Small intestine (tissue), 7 donors: ENCODE results near the gene CBX1. TPM values are rescaled to one million over a fixed set of nuclear protein-coding genes. Genes with fewer than 3 reads are reported as not detected.
"Not testable (repeated sequence)": the region's sequence is repeated elsewhere in the genome, so short reads cannot be mapped to it uniquely, and the experiment has no call there.

Experiments used
- DNase-seq, 2 donors: peaks; one replicate each; pipeline versions ENCODE4 v3.0.0 to v3.0.0-alpha.2; 2013
- FAIRE-seq: peaks from 2 replicates; lab custom pipeline; 2012; peaks lifted over from hg19 to GRCh38; lab: Jason Lieb, UNC
- H3K27ac ChIP-seq, 3 donors: one replicate each; pipeline ENCODE4 v1.5.1; 2013; ENCODE audit warnings: low read length in 2 of 3, mild to moderate bottlenecking in 2 of 3, control low read depth in 1 of 3, inconsistent platforms in 1 of 3, low read depth in 1 of 3, moderate library complexity in 1 of 3
- H3K27me3 ChIP-seq, 3 donors: one replicate each; pipeline ENCODE4 v1.6.1; 2013; ENCODE audit warnings: low read length in 3 of 3, inconsistent platforms in 1 of 3; ENCODE audit not compliant: control insufficient read depth in 3 of 3, insufficient read depth in 3 of 3
- H3K36me3 ChIP-seq, 3 donors: one replicate each; pipeline ENCODE4 v1.6.1; 2013; ENCODE audit warnings: low read length in 3 of 3, inconsistent platforms in 1 of 3, low read depth in 1 of 3, mild to moderate bottlenecking in 1 of 3, moderate library complexity in 1 of 3; ENCODE audit not compliant: control insufficient read depth in 3 of 3, insufficient read depth in 2 of 3
- H3K4me1 ChIP-seq, 3 donors: one replicate each; pipeline ENCODE4 v1.6.1; 2013; ENCODE audit warnings: low read length in 2 of 3, inconsistent platforms in 1 of 3, low read depth in 1 of 3, mild to moderate bottlenecking in 1 of 3, moderate library complexity in 1 of 3; ENCODE audit not compliant: control insufficient read depth in 3 of 3, insufficient read depth in 2 of 3
- H3K4me3 ChIP-seq, 3 donors: one replicate each; pipeline ENCODE4 v1.5.1; 2013; ENCODE audit warnings: low read length in 3 of 3, control low read depth in 1 of 3, inconsistent platforms in 1 of 3, low read depth in 1 of 3, mild to moderate bottlenecking in 1 of 3, moderate library complexity in 1 of 3
- H3K9me3 ChIP-seq, 2 donors: one replicate each; pipeline ENCODE4 v1.6.1; 2013; ENCODE audit warnings: low read depth in 1 of 2, low read length in 1 of 2; ENCODE audit not compliant: control insufficient read depth in 2 of 2, insufficient read depth in 1 of 2
- WGBS, 3 donors: extraction: QIAGEN DNeasy Blood & Tissue Kit; methylation state at CpG; one replicate each; pipeline ENCODE4 v1.1.7; 2013; 5-methylcytosine and 5-hydroxymethylcytosine counted together
- polyA plus RNA-seq, 4 donors: library from polyadenylated mRNA; stranded (reverse) in 3 of 4; unstranded in 1 of 4; fragments of 200-250 nt in 3 of 4; fragments of 120-200 nt in 1 of 4; gene quantifications; one replicate each; pipeline versions ENCODE4 v1.2.1 to v1.2.3, GENCODE V29; 2013
- donor health status: healthy with polysubstance abuse.
- donor health status: control.
- donor health status: control.
- donor health status: Bipolar disorder and iron deficiency.
- donor health status: healthy.

CBX1 gene
- polyA plus RNA-seq, 4 donors: 9.4 to 57.1 (median 19.8) TPM

GRCh38 chr17:48074322-48075081, 26.8 kb downstream of the CBX1 start:
- 77 to 81% (median 78%) methylated on average over 7 of the region's 7 CpGs for WGBS, 3 donors
- FAIRE-seq (no peak), DNase-seq (peak; percentile 76 to 82)
- H3K4me3 ChIP-seq: no peak overlapping the region
- no peak overlapping the region for H3K27ac ChIP-seq
- H3K27me3 ChIP-seq: no peaks in the 10 kb centered on the region
- H3K36me3 ChIP-seq: peaks cover 0 to 37% (median 2%) of the 10 kb centered on the region in 3 donors
- no peaks in the 10 kb centered on the region for H3K9me3 ChIP-seq
- no peaks in the 10 kb centered on the region for H3K4me1 ChIP-seq

DNA sequence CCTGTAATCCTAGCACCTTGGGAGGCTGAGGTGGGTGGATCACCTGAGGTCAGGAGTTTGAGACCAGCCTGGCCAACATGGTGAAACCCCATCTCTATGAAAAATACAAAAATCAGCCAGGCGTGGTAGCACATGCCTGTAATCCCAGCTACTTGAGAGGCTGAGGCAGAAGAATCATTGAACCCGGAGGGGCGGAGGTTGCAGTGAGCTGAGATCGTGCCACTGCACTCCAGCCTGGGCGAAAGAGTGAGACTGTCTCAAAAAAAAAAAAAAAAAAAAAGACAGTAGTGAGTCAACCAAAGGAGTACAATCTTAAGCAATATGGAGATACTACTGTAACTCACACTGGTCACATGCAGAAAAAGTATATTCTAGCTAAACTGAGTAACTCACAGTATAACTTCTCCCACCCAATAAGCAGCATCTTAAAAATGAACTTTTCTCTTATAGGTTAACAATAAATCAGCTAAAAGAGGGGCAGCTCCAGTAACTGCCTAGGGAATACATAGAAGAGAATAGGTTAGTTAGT, 27.6 kb downstream of the CBX1 start:
- H3K4me1 ChIP-seq, H3K9me3 ChIP-seq, H3K4me3 ChIP-seq, DNase-seq, H3K27ac ChIP-seq, FAIRE-seq, H3K27me3 ChIP-seq: not testable (repeated sequence)
- 94 to 97% (median 94%) methylated on average over 5 of the region's 5 CpGs for WGBS, 3 donors
- H3K36me3 ChIP-seq: peaks cover 2 to 37% (median 2%) of the 10 kb centered on the region in 3 donors

DNA sequence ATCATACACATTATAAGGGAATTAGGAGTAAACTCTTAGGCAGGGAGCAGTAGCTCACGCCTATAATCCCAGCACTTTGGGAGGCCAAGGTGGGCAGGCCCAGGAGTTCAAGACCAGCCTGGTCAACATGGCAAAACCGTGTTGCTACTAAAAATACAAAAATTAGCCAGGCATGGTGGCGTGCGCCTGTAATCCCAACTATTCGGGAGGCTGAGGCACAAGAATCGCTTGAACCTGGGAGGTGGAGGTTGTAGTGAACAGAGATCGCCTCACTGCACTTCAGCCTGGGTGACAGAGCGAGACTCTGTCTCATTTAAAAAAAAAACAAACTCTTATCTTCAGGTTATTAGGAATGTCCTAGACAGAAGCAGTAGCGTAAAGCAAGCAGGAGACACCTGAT, 28.5 kb downstream of the CBX1 start:
- peaks cover 2 to 40% (median 4%) of the 10 kb centered on the region in 3 donors for H3K36me3 ChIP-seq
- FAIRE-seq: not testable (repeated sequence)
- WGBS, 3 donors: 95 to 96% (median 96%) methylated on average over 9 of the region's 9 CpGs

DNA sequence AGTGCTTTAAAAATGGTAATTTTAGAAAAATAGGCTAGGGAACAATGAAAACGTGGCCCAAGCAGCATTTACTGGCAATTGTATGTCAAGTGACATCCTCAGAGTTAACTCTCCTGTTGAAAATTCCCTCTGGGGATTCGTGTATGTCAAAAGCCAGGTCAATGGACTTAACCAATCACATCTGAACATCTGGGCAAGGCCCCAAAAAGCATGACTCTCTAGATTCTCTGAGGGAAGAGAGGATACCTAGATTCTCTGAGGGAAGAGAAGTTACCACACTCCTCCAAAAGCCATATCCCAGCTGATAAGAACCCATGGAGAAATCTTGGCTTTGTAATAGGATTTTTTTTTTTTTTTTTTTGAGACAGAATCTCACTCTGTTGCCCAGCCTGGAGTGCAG, 29.6 kb downstream of the CBX1 start:
- no peak for FAIRE-seq
- Histone ChIP-seq H3K4me1 (peaks cover 0 to 9% (median 0%) of the 10 kb centered on the region in 3 donors), H3K9me3 (no peaks in the 10 kb centered on the region), H3K27me3 (no peaks in the 10 kb centered on the region), H3K27ac (no peak overlapping the region), H3K4me3 (no peak overlapping the region), H3K36me3 (peaks cover 2 to 39% (median 4%) of the 10 kb centered on the region in 3 donors)
- WGBS, 3 donors: 67 to 76% (median 75%) methylated on average over 2 of the region's 2 CpGs
- no peak for DNase-seq

More for the DNA sequence above, 28.5 kb downstream of the CBX1 start:
- not testable (repeated sequence) for H3K27ac ChIP-seq, H3K27me3 ChIP-seq, H3K9me3 ChIP-seq, H3K4me3 ChIP-seq, DNase-seq, H3K4me1 ChIP-seq

- 39 to 55% (median 41%) methylated on average over 2 of the region's 2 CpGs for WGBS, 3 donors
- no peaks in the 10 kb centered on the region for H3K9me3 ChIP-seq
- no peak for FAIRE-seq
Observed at GRCh38 chr17:48070195-48070594, 31.1 kb downstream of the CBX1 start.

GRCh38 chr17:48068491-48068961, 32.8 kb downstream of the CBX1 start:
- H3K27me3 ChIP-seq: no peaks in the 10 kb centered on the region
- FAIRE-seq: no peak
- H3K4me1 ChIP-seq: peaks cover 0 to 9% (median 0%) of the 10 kb centered on the region in 3 donors
- no peak overlapping the region for H3K27ac ChIP-seq
- H3K36me3 ChIP-seq: peaks cover 2 to 38% (median 4%) of the 10 kb centered on the region in 3 donors
- WGBS, 3 donors: 45 to 65% (median 57%) methylated on average over 3 of the region's 3 CpGs
- no peaks in the 10 kb centered on the region for H3K9me3 ChIP-seq
- DNase-seq: peak; percentile 41 to 61
- H3K4me3 ChIP-seq: no peak overlapping the region

More at GRCh38 chr17:48070195-48070594, 31.1 kb downstream of the CBX1 start:
- no peak for DNase-seq
- Histone ChIP-seq H3K27me3 (no peaks in the 10 kb centered on the region), H3K27ac (no peak overlapping the region), H3K36me3 (peaks cover 2 to 40% (median 4%) of the 10 kb centered on the region in 3 donors), H3K4me1 (peaks cover 0 to 9% (median 0%) of the 10 kb centered on the region in 3 donors), H3K4me3 (no peak overlapping the region)

DNA sequence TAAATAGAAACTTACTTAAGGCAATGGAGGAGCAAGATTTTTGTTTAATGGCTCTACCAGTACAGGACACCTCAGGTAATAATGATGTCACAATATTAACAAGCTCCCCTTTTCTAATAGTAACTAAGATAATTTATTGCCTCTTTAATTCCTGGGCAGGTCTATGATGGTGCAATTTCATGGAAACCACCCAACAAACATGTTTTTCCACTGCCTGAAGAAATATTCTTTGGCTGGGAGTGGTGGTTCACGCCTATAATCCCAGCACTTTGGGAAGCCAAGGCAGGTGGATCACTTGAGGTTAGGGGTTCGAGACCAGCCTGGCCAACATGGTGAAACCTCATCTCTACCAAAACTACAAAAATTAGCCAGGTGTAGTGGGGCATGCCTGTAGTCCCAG, 33.5 kb downstream of the CBX1 start:
- WGBS, 3 donors: 38 to 81% (median 61%) methylated on average over 2 of the region's 2 CpGs
- peaks cover 4 to 36% (median 5%) of the 10 kb centered on the region in 3 donors for H3K36me3 ChIP-seq
- not testable (repeated sequence) for H3K9me3 ChIP-seq, H3K27ac ChIP-seq, H3K4me1 ChIP-seq, FAIRE-seq, H3K27me3 ChIP-seq, H3K4me3 ChIP-seq, DNase-seq

- Histone ChIP-seq H3K4me3 (no peak overlapping the region), H3K4me1 (peaks cover 0 to 9% (median 0%) of the 10 kb centered on the region in 3 donors), H3K27ac (no peak overlapping the region), H3K36me3 (peaks cover 5 to 38% (median 6%) of the 10 kb centered on the region in 3 donors), H3K9me3 (no peaks in the 10 kb centered on the region), H3K27me3 (no peaks in the 10 kb centered on the region)
- 96 to 99% (median 98%) methylated on average over 3 of the region's 3 CpGs for WGBS, 3 donors
- DNase-seq (no peak), FAIRE-seq (no peak)
Observed at GRCh38 chr17:48067245-48067644, 34.0 kb downstream of the CBX1 start.
